GM13976 (cell line): ENCODE data around the gene DHX9.
A peak's percentile ranks its signal among the peaks of the same experiment; 100 is the strongest.

Source experiments
- DNase-seq: peaks from one replicate; pipeline ENCODE4 v3.0.0; 2012; ENCODE audit warnings: low spot score
- CTCF ChIP-seq: IDR thresholded peaks from 2 replicates; pipeline ENCODE4 v1.5.1; 2012; ENCODE audit warnings: borderline replicate concordance, mild to moderate bottlenecking; ENCODE audit not compliant: insufficient read depth; ENCODE audit errors: extremely low read depth, missing control alignments, control extremely low read depth
- in situ Hi-C: fragments of 300-500 bp; cut with MboI; formaldehyde crosslinking; loops from one replicate; pipeline ENCODE4 v1.12.0; 2022; ENCODE audit warnings: low sequenced_read_pairs, mixed read lengths, inconsistent platforms; ENCODE audit not compliant: unreplicated experiment

Gene DHX9

GRCh38 chr1:182835806-182836205, 3.3 kb upstream of the DHX9 start:
- DNase-seq, result no peak
- in situ Hi-C loops, result no loop called here
- TF ChIP-seq CTCF, result no peak

DNA sequence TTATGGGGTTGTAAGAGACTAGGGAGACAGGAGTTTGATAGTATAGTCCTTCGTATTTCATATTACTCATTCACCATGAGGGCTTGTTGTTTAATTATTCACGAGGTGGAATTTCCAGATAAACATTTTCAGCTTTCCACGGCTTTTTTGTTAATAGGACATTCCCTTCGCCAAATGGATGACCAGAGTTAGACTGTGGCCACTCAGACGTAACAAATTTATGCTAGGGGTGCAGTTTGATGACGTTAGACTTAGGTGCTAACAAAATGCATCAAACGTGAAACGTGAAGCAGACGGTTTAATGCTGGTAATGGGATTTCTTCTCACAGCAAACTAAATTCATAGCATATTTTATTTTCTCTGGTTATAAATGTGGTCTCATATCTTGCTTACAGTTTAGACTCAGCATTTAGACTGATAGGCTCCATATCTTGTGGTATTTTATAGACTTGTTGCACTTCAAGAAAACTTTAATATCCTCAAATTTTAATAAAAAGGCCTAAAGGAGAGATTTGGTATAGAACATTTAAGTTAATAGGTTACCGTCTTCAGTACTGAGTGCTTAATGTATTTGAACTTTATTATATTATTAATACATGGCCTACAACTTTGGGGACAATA, 2.3 kb downstream of the DHX9 start:
- in situ Hi-C loops, result no loop called here
- TF ChIP-seq CTCF, result no peak
- DNase-seq, result peak; percentile 41

DNA sequence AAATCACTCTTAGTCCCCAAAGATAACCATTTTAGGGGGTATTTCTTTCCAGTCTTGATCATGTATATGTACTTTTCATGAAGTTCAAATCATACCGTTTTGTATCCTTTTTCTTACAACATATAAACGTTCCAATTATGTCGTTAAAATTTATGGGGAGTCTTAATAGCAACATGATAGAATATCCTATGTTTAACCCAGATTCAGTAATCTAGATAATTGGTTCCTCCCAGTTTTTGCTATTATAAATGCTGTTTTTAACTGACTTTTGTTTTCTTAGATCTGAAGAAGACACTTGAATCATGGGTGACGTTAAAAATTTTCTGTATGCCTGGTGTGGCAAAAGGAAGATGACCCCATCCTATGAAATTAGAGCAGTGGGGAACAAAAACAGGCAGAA, 3.1 kb downstream of the DHX9 start:
- TF ChIP-seq CTCF, result no peak
- no peak for DNase-seq
- in situ Hi-C loops, result no loop called here

DNA sequence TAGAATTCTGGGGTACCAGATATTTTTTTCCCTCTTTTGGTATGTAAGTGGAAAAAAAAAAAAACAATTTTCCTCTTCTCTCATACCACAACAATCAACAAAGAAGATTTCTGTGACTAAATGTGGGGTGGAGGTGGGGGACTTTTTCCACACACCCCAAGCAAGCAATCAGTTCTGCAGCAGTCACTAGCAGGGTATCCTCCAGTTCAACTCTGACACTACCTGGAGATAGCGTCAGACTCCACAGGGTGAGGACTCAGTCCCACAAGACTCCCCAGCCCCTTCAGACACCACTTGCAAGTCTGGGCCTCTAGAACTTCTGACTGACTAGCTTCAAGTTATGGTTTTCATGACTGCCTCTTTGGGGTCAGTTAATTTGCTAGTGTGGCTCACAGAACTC, 6.2 kb downstream of the DHX9 start:
- in situ Hi-C loops, result no loop called here
- DNase-seq, result no peak
- TF ChIP-seq CTCF, result no peak

GRCh38 chr1:182845894-182846293, 6.7 kb downstream of the DHX9 start:
- in situ Hi-C loops, result no loop called here
- TF ChIP-seq CTCF, result no peak
- no peak for DNase-seq

DNA sequence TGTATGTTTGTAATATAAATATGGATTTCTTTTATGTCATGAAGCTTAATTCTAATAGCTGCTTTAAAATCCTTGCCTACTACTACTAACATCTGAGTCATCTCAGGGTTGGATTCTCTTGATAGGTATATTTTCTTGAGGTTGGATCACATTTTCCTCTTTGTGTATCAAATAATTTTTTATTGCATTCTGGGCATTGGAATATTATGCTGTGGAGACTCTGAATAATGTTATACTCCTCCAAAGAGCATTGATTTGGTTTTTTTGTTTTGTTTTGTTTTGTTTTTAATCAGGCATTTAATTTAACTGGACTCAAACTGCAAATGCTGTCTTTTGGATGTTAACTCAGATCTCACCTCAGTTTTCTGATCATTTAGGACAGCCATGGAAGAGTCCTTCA, 8.0 kb downstream of the DHX9 start:
- no peak for TF ChIP-seq CTCF
- DNase-seq, result no peak
- in situ Hi-C loops, result no loop called here

- TF ChIP-seq CTCF, result no peak
- no peak for DNase-seq
- in situ Hi-C loops, result no loop called here
Measured at GRCh38 chr1:182848736-182849135, 9.6 kb downstream of the DHX9 start.
